ENCODE data around the gene ZNF177.
A peak's percentile ranks its signal among the peaks of the same experiment; 100 is the strongest.

The ZNF177 gene

DNA sequence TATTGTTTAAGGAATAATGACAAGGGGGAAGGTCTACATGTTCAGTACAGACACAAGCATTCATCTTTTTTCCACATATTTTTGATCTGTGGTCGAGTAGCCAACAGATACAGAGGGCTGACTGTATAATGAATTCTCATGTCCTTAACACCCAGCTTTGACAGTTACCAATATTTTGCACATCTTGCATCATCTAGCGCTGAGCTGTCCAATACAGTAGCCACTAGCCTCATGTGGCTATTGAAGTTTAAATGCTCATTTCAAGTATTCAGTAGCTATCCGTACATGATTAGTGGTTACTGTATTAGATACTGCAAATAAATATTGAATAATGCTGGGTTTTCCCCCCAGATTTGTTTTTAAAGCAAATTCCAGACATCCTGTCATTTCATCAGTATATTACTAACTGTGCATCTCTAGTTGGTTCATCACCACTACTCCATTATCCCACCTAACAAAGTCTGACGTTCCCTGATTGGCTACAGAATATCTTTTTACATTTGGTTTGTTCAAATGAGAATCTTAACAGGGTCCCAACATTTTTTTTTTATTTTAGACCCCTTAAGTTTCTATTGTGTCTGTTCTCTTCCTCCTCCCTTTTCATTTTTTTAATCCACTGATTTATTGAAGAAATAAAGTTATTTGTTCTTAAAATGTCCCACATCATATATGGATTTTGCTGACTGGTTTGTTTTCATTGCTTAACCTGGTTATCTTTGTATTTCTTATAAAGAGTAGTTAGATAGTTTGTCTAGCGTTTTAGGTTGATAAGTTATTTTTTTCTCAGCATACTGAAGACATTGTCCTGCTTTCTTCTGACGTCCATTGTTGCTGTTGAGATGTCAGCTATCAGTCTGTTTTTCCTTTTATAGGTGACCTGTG, 8.2 kb downstream of the ZNF177 start:
- Mint-ChIP-seq H3K4me1 (no peaks in the 10 kb centered on the region), H3K9me3 (peaks cover 33% of the 10 kb centered on the region), H3K27me3 (no peaks in the 10 kb centered on the region), H3K36me3 (peaks cover 82% of the 10 kb centered on the region), H3K27ac (no peak overlapping the region), H3K4me3 (no peak overlapping the region)
- no peak for ATAC-seq

DNA sequence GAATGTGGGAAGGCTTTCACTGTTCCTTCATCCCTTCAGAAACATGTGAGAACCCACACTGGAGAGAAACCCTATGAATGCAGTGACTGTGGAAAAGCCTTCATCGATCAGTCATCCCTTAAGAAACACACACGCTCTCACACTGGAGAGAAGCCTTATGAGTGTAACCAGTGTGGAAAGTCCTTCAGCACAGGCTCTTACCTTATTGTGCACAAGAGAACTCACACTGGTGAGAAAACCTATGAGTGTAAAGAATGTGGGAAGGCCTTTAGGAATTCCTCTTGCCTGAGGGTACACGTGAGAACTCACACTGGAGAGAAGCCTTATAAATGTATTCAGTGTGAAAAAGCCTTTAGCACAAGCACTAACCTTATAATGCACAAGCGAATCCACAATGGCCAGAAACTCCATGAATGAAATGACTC, 18.6 kb downstream of the ZNF177 start:
- Mint-ChIP-seq H3K27me3 (no peaks in the 10 kb centered on the region), H3K36me3 (peaks cover 92% of the 10 kb centered on the region), H3K27ac (no peak overlapping the region), H3K4me1 (no peaks in the 10 kb centered on the region), H3K9me3 (peaks cover 27% of the 10 kb centered on the region), H3K4me3 (no peak overlapping the region)
- no peak for ATAC-seq

DNA sequence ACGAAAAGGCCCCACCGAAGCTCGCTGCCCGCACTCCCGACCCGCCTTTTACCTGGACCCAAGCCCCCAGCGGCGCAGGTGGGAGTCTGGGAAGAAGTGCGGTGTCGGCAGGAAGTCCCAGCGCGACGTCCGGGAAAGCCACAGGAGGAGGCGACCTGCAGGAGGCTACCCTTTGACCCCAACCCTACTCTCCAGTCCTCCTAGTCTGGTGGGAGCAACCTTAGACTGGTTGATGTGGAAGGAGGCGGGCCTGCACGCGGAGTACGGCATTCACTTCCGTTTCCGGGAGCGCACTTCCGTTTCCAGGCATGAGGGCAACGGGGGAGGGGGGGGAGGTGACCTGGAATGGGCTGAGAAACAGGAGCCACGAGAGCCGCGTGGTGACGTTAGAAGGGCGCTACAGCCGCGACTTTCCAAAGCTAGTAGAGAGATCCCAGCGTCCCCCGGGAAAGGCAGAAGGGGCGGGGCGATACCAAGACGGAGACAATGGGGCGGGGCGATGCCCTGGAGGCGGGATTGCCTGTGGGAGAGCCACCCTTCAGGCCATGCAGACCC, 44.1 kb downstream of the ZNF177 start:
- Mint-ChIP-seq H3K36me3 (peaks cover 55% of the 10 kb centered on the region), H3K4me1 (peaks cover 11% of the 10 kb centered on the region), H3K27ac (no peak overlapping the region), H3K27me3 (no peaks in the 10 kb centered on the region), H3K4me3 (peak overlapping the region; percentile 81), H3K9me3 (peaks cover 31% of the 10 kb centered on the region)
- peak; percentile 76 for ATAC-seq

DNA sequence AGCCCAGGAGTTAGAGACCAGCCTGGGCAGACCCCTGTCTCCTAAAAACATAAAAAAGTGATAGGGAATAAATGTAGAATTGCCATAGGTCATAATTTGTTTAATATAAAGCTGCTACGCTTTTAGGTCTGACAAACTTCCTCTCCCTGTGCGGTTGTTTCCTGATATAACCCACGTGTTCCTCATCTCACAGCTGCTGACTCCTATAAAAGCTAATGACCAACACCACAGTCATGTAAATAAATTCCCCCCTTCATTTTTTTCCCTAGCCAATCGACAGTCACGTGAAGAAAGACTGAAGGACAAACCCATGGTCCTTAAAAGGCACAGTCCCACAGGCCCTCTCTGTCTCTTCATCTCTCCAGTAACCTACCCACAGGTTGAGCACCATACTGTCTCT, 45.0 kb downstream of the ZNF177 start:
- peak overlapping the region; percentile 19 for H3K4me3 Mint-ChIP-seq
- no peak for ATAC-seq

DNA sequence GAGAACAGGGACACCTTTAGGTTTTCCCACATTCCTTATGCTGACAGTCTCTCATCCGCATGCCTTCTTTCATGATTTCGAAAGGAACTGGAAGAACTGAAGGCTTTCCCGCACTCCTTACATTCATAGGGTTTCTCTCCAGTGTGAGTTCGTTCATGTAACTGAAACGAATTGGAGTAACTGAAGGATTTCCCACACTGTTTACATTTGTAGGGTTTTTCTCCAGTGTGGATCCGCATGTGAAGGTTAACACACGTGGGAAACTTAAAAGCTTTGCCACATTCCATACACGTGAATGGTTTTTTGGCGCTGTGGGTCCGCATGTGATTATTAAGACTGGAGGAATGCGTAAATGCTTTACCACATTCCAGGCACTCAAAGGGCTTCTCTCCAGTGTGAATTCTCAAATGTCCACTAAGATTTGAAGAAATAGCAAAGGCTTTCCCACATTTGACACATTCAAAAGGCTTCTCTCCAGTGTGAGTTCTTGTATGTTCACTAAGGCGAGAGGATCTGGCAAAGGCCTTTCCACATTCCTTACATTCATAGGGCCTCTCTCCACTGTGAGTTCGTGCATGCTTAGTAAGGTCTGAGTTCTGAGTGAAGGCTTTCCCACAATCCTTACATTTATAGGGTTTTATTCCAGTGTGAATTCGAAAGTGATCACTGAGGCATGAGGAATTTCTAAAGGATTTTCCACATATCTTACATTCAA, 50.6 kb downstream of the ZNF177 start:
- Mint-ChIP-seq H3K9me3 (peaks cover 30% of the 10 kb centered on the region), H3K36me3 (peaks cover 76% of the 10 kb centered on the region), H3K27ac (no peak overlapping the region), H3K4me3 (no peak overlapping the region), H3K27me3 (no peaks in the 10 kb centered on the region), H3K4me1 (no peaks in the 10 kb centered on the region)
- ATAC-seq = no peak

More for the DNA sequence above, 45.0 kb downstream of the ZNF177 start:
- H3K27me3 Mint-ChIP-seq = no peaks in the 10 kb centered on the region
- no peak overlapping the region for H3K27ac Mint-ChIP-seq
- peaks cover 62% of the 10 kb centered on the region for H3K36me3 Mint-ChIP-seq
- peaks cover 11% of the 10 kb centered on the region for H3K4me1 Mint-ChIP-seq
- peaks cover 33% of the 10 kb centered on the region for H3K9me3 Mint-ChIP-seq

DNA sequence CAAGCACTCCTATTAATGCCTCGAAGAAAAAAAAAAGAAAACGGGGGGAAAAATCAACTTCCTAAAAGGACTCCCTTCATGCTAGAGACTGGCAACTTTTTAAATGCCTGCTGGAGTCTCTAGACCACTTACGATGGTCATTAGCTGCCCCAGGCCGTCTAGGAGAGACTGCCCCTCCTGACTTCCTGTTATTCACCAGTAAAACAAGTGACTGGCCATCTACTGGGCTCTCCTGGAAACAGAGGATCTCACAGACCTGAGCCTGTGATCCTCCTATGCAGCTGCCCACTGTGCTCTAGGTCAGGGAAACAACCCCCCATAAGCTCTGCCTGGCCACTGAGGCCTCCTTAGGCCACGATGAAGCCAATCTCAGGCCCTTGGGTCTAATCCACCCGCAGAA, 65.1 kb downstream of the ZNF177 start:
- Mint-ChIP-seq H3K27ac (no peak overlapping the region), H3K27me3 (no peaks in the 10 kb centered on the region), H3K4me3 (no peak overlapping the region), H3K9me3 (peaks cover 14% of the 10 kb centered on the region), H3K4me1 (peaks cover 25% of the 10 kb centered on the region), H3K36me3 (peaks cover 97% of the 10 kb centered on the region)
- no peak for ATAC-seq

DNA sequence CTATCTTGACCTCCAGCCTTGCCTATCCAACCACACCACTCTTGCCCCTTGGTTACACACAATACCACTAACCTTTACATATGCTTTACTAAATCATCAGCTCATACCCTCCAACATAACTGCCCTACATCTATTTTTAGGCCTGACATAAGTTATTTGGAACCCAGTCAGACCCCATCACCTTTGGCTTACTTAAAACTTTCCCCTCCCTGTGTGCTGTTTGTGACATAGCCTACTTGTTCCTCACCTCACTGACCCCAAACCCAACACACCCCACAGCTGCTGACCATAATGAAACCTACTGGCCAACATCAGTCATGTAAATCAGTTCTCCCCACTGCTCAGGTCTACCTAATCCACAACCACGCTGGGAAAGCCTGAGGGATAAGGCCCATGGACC, 67.6 kb downstream of the ZNF177 start:
- H3K9me3 Mint-ChIP-seq = peaks cover 8% of the 10 kb centered on the region
- H3K27me3 Mint-ChIP-seq = no peaks in the 10 kb centered on the region

DNA sequence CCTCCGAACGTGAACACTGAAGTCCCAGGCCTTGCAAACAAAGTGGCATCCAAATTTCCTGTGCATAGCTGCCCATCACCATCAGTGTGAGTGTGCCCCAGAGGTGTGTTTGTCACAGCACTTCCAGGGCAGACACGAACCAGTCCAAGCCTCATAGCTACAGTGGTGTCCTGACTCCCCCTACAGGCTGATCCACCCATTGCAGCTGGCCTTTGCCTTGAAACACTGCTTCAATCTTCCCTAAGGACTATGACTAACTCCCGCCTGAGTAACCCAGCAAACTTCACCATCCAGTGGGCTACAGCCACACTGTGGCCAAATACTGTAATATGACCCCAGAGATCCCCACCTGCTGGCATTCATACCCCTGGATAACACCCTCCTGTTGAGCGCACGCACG, 68.7 kb downstream of the ZNF177 start:
- Mint-ChIP-seq H3K4me1 (peaks cover 46% of the 10 kb centered on the region), H3K27ac (no peak overlapping the region), H3K36me3 (peaks cover 73% of the 10 kb centered on the region), H3K9me3 (peaks cover 8% of the 10 kb centered on the region), H3K27me3 (no peaks in the 10 kb centered on the region), H3K4me3 (no peak overlapping the region)
- ATAC-seq = no peak

More for the DNA sequence above, 67.6 kb downstream of the ZNF177 start:
- peaks cover 36% of the 10 kb centered on the region for H3K4me1 Mint-ChIP-seq
- no peak for ATAC-seq
- no peak overlapping the region for H3K4me3 Mint-ChIP-seq
- peaks cover 83% of the 10 kb centered on the region for H3K36me3 Mint-ChIP-seq
- H3K27ac Mint-ChIP-seq = no peak overlapping the region
